Endothelial cell of umbilical vein (primary cell): ENCODE results near the gene ELOVL6. TPM values are rescaled to one million over a fixed set of nuclear protein-coding genes. Genes with fewer than 3 reads are reported as not detected.

ENCODE experiments used
- BruUV-seq: library from RNA; stranded (reverse); fragments of 400-500 nt; replicated peaks from 2 replicates; lab custom pipeline; 2021; lab: Mats Ljungman, UMichigan
- CTCF ChIA-PET: fragments of 300-600, 350-600 bp; sonication (Branson Sonifier 250); formaldehyde crosslinking; loops from one replicate; lab custom pipeline; 2021; ENCODE audit warnings: antibody characterized with exemption, inconsistent platforms; lab: Charles Lee
- POLR2A ChIA-PET: fragments of 300-600, 350-600 bp; sonication (Branson Sonifier 250); formaldehyde crosslinking; loops from one replicate; lab custom pipeline; 2021; ENCODE audit warnings: antibody characterized with exemption, inconsistent platforms; lab: Charles Lee
- DNase-seq: peaks from one replicate; pipeline ENCODE4 v3.0.0-alpha.2; 2011; ENCODE audit warnings: low read depth, low spot score
- FAIRE-seq: peaks from 2 replicates; lab custom pipeline; 2011; peaks lifted over from hg19 to GRCh38; lab: Jason Lieb, UNC
- H2AFZ ChIP-seq: 2 replicates; pipeline ENCODE4 v1.6.0; 2012; ENCODE audit warnings: low read depth, low read length, control low read depth, inconsistent platforms
- H3K27ac ChIP-seq: 2 replicates; pipeline ENCODE4 v1.5.1; 2011; ENCODE audit warnings: low read depth, mild to moderate bottlenecking, control low read depth, low read length, moderate library complexity; ENCODE audit not compliant: insufficient read depth
- H3K27me3 ChIP-seq, 2 experiments: 2 replicates each; pipeline versions ENCODE4 v1.6.0 to v1.6.1; 2011; ENCODE audit warnings: low read length in 2 of 2, mixed read lengths in 1 of 2; ENCODE audit not compliant: control insufficient read depth in 2 of 2, insufficient read depth in 2 of 2
- H3K36me3 ChIP-seq, 2 experiments: 2 replicates in 1 of 2; 3 replicates in 1 of 2; pipeline ENCODE4 v1.5.1; 2011; ENCODE audit warnings: low read length in 2 of 2, mild to moderate bottlenecking in 1 of 2, moderate library complexity in 1 of 2; ENCODE audit not compliant: control insufficient read depth in 2 of 2, insufficient read depth in 2 of 2; ENCODE audit errors: extremely low read depth in 1 of 2
- H3K4me1 ChIP-seq: 3 replicates; pipeline ENCODE4 v1.5.1; 2011; ENCODE audit warnings: mild to moderate bottlenecking, low read length; ENCODE audit not compliant: control insufficient read depth, insufficient read depth; ENCODE audit errors: extremely low read depth
- H3K4me2 ChIP-seq: 2 replicates; pipeline ENCODE4 v1.6.1; 2011; ENCODE audit warnings: low read length, control low read depth, mixed read lengths; ENCODE audit not compliant: insufficient read depth
- H3K4me3 ChIP-seq, 3 experiments: fragments of 200-600 bp in 1 of 3; sonication (generic), shearing (Covaris generic) in 1 of 3; replicated peaks in 1 of 3; 2 replicates each; pipeline ENCODE4 v1.5.1; 2011 to 2016; ENCODE audit warnings: control low read depth in 3 of 3, low read length in 3 of 3, mild to moderate bottlenecking in 2 of 3, inconsistent platforms in 1 of 3, low read depth in 1 of 3, moderate library complexity in 1 of 3; ENCODE audit not compliant: insufficient read depth in 1 of 3
- H3K79me2 ChIP-seq: 2 replicates; pipeline ENCODE4 v1.6.0; 2012; ENCODE audit warnings: low read length, inconsistent platforms; ENCODE audit not compliant: control insufficient read depth, insufficient read depth
- H3K9ac ChIP-seq: replicated peaks from 2 replicates; pipeline ENCODE3; 2011; ENCODE audit warnings: low read length, control low read depth; ENCODE audit not compliant: insufficient read depth; ENCODE audit errors: extremely low read depth
- H3K9me1 ChIP-seq: replicated peaks from 3 replicates; pipeline ENCODE4 v1.6.0; 2011; ENCODE audit warnings: mild to moderate bottlenecking, low read length; ENCODE audit not compliant: control insufficient read depth, insufficient read depth; ENCODE audit errors: extremely low read depth
- H3K9me3 ChIP-seq: replicated peaks from 2 replicates; pipeline ENCODE4 v1.5.1; 2012; ENCODE audit warnings: low read length, inconsistent platforms; ENCODE audit not compliant: control insufficient read depth, insufficient read depth
- H4K20me1 ChIP-seq: replicated peaks from 2 replicates; pipeline ENCODE3; 2011; ENCODE audit warnings: mild to moderate bottlenecking, low read length; ENCODE audit not compliant: control insufficient read depth, insufficient read depth; ENCODE audit errors: extremely low read depth
- CTCF ChIP-seq, 2 donors: IDR thresholded peaks; 1 replicate in 1 of 2; 2 replicates in 1 of 2; pipeline ENCODE4 v1.5.1; 2011; ENCODE audit warnings: low read length in 2 of 2, mild to moderate bottlenecking in 2 of 2, moderate library complexity in 2 of 2, control low read depth in 1 of 2, inconsistent platforms in 1 of 2, low read depth in 1 of 2; ENCODE audit not compliant: insufficient read depth in 1 of 2; ENCODE audit errors: extremely low read depth in 1 of 2
- EZH2 ChIP-seq: IDR thresholded peaks from 2 replicates; pipeline ENCODE4 v1.6.1; 2012; ENCODE audit warnings: borderline replicate concordance, low read depth, mild to moderate bottlenecking, moderate library complexity, low read length, inconsistent platforms; ENCODE audit not compliant: severe bottlenecking
- FOS ChIP-seq: IDR thresholded peaks from 2 replicates; pipeline ENCODE4 v1.6.1; 2011; ENCODE audit warnings: mild to moderate bottlenecking, low read length, moderate library complexity, borderline replicate concordance; ENCODE audit not compliant: insufficient read depth
- GATA2 ChIP-seq: IDR thresholded peaks from 2 replicates; pipeline ENCODE4 v1.7.0; 2011; ENCODE audit warnings: low read depth, mild to moderate bottlenecking, moderate library complexity, mixed read lengths, low read length; ENCODE audit not compliant: insufficient read length, insufficient read depth
- JUN ChIP-seq: IDR thresholded peaks from 2 replicates; pipeline ENCODE4 v1.6.1; 2011; ENCODE audit warnings: borderline replicate concordance, low read depth; ENCODE audit not compliant: insufficient read length, insufficient read depth
- MAX ChIP-seq: IDR thresholded peaks from 2 replicates; pipeline ENCODE4 v1.6.1; 2011; ENCODE audit not compliant: insufficient read depth, insufficient read length
- MYC ChIP-seq: IDR thresholded peaks from one replicate; pipeline ENCODE4 v1.6.1; 2011; ENCODE audit warnings: mild to moderate bottlenecking, low read depth, low read length
- POLR2A ChIP-seq: IDR thresholded peaks from 2 replicates; pipeline ENCODE4 v1.6.1; 2012; ENCODE audit warnings: low read depth, mild to moderate bottlenecking, control low read depth, low read length
- POLR2AphosphoS5 ChIP-seq: IDR thresholded peaks from 2 replicates; pipeline ENCODE4 v1.6.1; 2012; ENCODE audit warnings: low read depth, mild to moderate bottlenecking, control low read depth, low read length, moderate library complexity; ENCODE audit not compliant: insufficient read depth
- dilution Hi-C: fragments of 300-500 bp; cut with MboI; formaldehyde crosslinking; loops from one replicate; pipeline ENCODE4 v1.15.0; 2019; ENCODE audit warnings: low sequenced_read_pairs; ENCODE audit not compliant: extremely low pct_ligation_motif_present
- intact Hi-C: fragments of 100-400 bp; cut with micrococcal nuclease; formaldehyde crosslinking; loops from one replicate; pipeline ENCODE4 v1.10.0; 2022
- polyA plus RNA-seq, 4 experiments: library from polyadenylated mRNA; depleted of rRNA in 3 of 4; stranded (reverse) in 3 of 4; unstranded in 1 of 4; fragments of >200 nt; gene quantifications; 2 replicates each; pipeline versions ENCODE4 v1.2.1 to v1.2.3, GENCODE V29; 2011 to 2012; ENCODE audit warnings: missing spikeins in 1 of 4
- total RNA-seq: library from RNA; stranded (reverse); gene quantifications from 2 replicates; pipeline ENCODE4 v1.2.3, GENCODE V29; 2021

The ELOVL6 gene
- total and polyA plus RNA-seq, 2 donors (not counting 3 experiments of a cell fraction or from before 2014, with no cell fraction given), result 6.4 to 26.1 TPM

- no peak overlapping the region for H3K9ac ChIP-seq
- no peaks in the 10 kb centered on the region for H4K20me1 ChIP-seq
- POLR2A ChIA-PET, result no interaction called here
- H2AFZ ChIP-seq, result no peak overlapping the region
- FAIRE-seq (no peak), DNase-seq (no peak)
- dilution Hi-C loops, result no loop called here
- H3K27me3 ChIP-seq, result no peaks in the 10 kb centered on the region
- no TSS peak for BruUV-seq
- no peak overlapping the region for H3K4me3 ChIP-seq
- no peaks in the 10 kb centered on the region for H3K9me1 ChIP-seq
- TF ChIP-seq GATA2 (no peak), JUN (no peak), EZH2 (no peak), MAX (no peak), FOS (no peak), CTCF (IDR thresholded peaks at IDR 0.05; ENCODE audit: extremely low read depth in 1 of 2, insufficient read depth in 1 of 2, low read depth in 1 of 2, low read length in 2 of 2) (no peak), POLR2A (no peak), MYC (no peak), POLR2AphosphoS5 (no peak)
- no peaks in the 10 kb centered on the region for H3K79me2 ChIP-seq
- no peaks in the 10 kb centered on the region for H3K9me3 ChIP-seq
- no peak overlapping the region for H3K27ac ChIP-seq
- intact Hi-C loops, result loop anchor here (2.0 kb wide), 1 partner anchor 77 kb away; no protein-coding TSS in a partner anchor
- CTCF ChIA-PET, result interaction anchor here (1.5 to 1.7 kb wide), 2 partner anchors 19 to 27 kb away, joined by 3 to 5 read pairs; no protein-coding TSS in a partner anchor
- H3K36me3 ChIP-seq, result no peaks in the 10 kb centered on the region
- peaks cover 15% of the 10 kb centered on the region for H3K4me1 ChIP-seq
- no peak overlapping the region for H3K4me2 ChIP-seq
Observed at GRCh38 chr4:110163327-110164069, 34.9 kb downstream of the ELOVL6 start.
